Lung (tissue), 13 donors: ENCODE measurements around the gene CHTF8. TPM values are rescaled to one million over a fixed set of nuclear protein-coding genes. Genes with fewer than 3 reads are reported as not detected.

Experiments
- ATAC-seq: fragments of 200-7000 bp; cut with Tn5 transposase; one replicate; pipeline ENCODE4 v1.9.1; 2020; ENCODE audit warnings: moderate number of reproducible peaks; ENCODE audit not compliant: insufficient read depth, low FRiP score
- DNase-seq, 3 donors: peaks; one replicate each; pipeline ENCODE4 v3.0.0-alpha.2; 2013 to 2017
- H3K27ac ChIP-seq, 2 donors: one replicate each; pipeline ENCODE4 v1.5.1; 2013; ENCODE audit warnings: mild to moderate bottlenecking in 2 of 2, moderate library complexity in 2 of 2, control low read depth in 1 of 2, inconsistent platforms in 1 of 2, low read depth in 1 of 2, low read length in 1 of 2
- H3K27me3 ChIP-seq, 3 donors: one replicate each; pipeline ENCODE4 v1.5.1; 2013; ENCODE audit warnings: low read length in 2 of 3; ENCODE audit not compliant: control insufficient read depth in 3 of 3, insufficient read depth in 3 of 3
- H3K36me3 ChIP-seq, 4 donors: one replicate each; pipeline ENCODE4 v1.5.1; 2013; ENCODE audit warnings: low read length in 4 of 4, mild to moderate bottlenecking in 1 of 4, moderate library complexity in 1 of 4; ENCODE audit not compliant: control insufficient read depth in 4 of 4, insufficient read depth in 4 of 4
- H3K4me1 ChIP-seq, 5 donors: one replicate each; pipeline ENCODE4 v1.5.1; 2013; ENCODE audit warnings: low read length in 5 of 5, mild to moderate bottlenecking in 2 of 5, moderate library complexity in 1 of 5; ENCODE audit not compliant: control insufficient read depth in 5 of 5, insufficient read depth in 5 of 5
- H3K4me3 ChIP-seq: one replicate; pipeline ENCODE4 v1.5.1; 2013; ENCODE audit warnings: mild to moderate bottlenecking, control low read depth, moderate library complexity
- H3K9ac ChIP-seq, 2 donors: one replicate each; pipeline ENCODE4 v1.5.1; 2013; ENCODE audit warnings: low read length in 2 of 2, control low read depth in 1 of 2; ENCODE audit not compliant: insufficient read depth in 1 of 2
- H3K9me3 ChIP-seq, 4 donors: one replicate each; pipeline ENCODE4 v1.5.1; 2013; ENCODE audit warnings: low read length in 3 of 4, mild to moderate bottlenecking in 1 of 4, moderate library complexity in 1 of 4; ENCODE audit not compliant: control insufficient read depth in 4 of 4, insufficient read depth in 3 of 4
- WGBS, 2 donors: extraction: QIAGEN DNeasy Blood & Tissue Kit; methylation state at CpG; one replicate each; pipeline ENCODE4 v1.1.7; 2013; 5-methylcytosine and 5-hydroxymethylcytosine counted together
- polyA plus RNA-seq, 2 donors: library from polyadenylated mRNA; stranded (reverse); fragments of 200-250 nt; gene quantifications; one replicate each; pipeline ENCODE4 v1.2.1, GENCODE V29; 2013
- small RNA-seq: library from RNA; depleted of rRNA; stranded (forward); fragments of <200 nt; gene quantifications from one replicate; pipeline ENCODE3, GENCODE V24; 2014; ENCODE audit warnings: low replicate concordance
- total RNA-seq, 2 donors: library from RNA; depleted of rRNA in 1 of 2; stranded (reverse); fragments of >200 nt in 1 of 2; gene quantifications; one replicate each; pipeline ENCODE4 v1.2.1, GENCODE V29; 2014 to 2021
- TF ChIP-seq, protein P1 (sequence below): IDR thresholded peaks from 2 replicates; pipeline ENCODE4 v1.5.1; 2012; ENCODE audit warnings: mild to moderate bottlenecking; ENCODE audit errors: control extremely low read depth, extremely low read depth
- donor health status: control.
- donor health status: control.
- donor health status: Bipolar disorder and iron deficiency.
- donor health status: healthy.
- donor health status: DM: yes; HTN: yes; CAD: no.

CHTF8 gene
- total and polyA plus RNA-seq, 4 donors = 26.0 to 101 (median 81.5) TPM

DNA sequence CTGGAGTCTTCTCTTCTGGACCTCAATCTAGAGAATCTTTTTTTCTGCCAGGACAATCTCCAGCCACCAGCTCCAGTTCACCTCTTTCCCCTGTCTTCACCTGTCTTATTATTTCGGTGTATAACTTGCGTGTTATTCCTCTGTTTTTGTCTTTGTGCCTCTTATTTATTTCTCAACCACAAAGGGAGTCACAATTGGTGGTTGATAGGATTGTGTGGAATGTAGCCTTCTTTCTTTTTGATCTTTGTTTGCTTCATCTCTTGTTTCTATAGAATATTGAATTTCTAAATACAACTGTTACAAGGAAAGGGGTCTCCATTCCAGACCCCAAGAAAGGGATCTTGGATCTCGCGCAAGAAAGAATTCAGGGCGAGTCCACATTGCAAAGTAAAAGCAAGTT, 62.9 kb downstream of the CHTF8 start:
- TF ChIP-seq, protein P1, sequence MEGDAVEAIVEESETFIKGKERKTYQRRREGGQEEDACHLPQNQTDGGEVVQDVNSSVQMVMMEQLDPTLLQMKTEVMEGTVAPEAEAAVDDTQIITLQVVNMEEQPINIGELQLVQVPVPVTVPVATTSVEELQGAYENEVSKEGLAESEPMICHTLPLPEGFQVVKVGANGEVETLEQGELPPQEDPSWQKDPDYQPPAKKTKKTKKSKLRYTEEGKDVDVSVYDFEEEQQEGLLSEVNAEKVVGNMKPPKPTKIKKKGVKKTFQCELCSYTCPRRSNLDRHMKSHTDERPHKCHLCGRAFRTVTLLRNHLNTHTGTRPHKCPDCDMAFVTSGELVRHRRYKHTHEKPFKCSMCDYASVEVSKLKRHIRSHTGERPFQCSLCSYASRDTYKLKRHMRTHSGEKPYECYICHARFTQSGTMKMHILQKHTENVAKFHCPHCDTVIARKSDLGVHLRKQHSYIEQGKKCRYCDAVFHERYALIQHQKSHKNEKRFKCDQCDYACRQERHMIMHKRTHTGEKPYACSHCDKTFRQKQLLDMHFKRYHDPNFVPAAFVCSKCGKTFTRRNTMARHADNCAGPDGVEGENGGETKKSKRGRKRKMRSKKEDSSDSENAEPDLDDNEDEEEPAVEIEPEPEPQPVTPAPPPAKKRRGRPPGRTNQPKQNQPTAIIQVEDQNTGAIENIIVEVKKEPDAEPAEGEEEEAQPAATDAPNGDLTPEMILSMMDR = no peak
- H3K9me3 ChIP-seq = no peaks in the 10 kb centered on the region
- ATAC-seq (no peak), DNase-seq (no peak)
- peaks cover 0 to 1% (median 0%) of the 10 kb centered on the region in 4 donors for H3K36me3 ChIP-seq
- H3K27me3 ChIP-seq = no peaks in the 10 kb centered on the region
- H3K9ac ChIP-seq = no peak overlapping the region
- WGBS, 2 donors = 96% methylated on average over 5 of the region's 5 CpGs
- H3K27ac ChIP-seq = no peak overlapping the region
- H3K4me3 ChIP-seq = no peak overlapping the region
- peaks cover 0 to 28% (median 9%) of the 10 kb centered on the region in 5 donors for H3K4me1 ChIP-seq

Small RNA genes within 50 kb of the gene (small RNA-seq; reads per million reads assigned to genes)
- not detected for gene RNU6-22P

Other genes starting within 250 kb of the CHTF8 start
- gene HAS3, start 26.9 kb downstream of the CHTF8 start, total RNA-seq = 10 to 100 TPM; 24.0 to 37.5 TPM
- 10 to 100 TPM in 1 of 2 donors, 1 to 10 TPM in 1; 5.1 to 14.0 TPM for gene HAS3, start 26.9 kb downstream of the CHTF8 start, polyA plus RNA-seq
- 10 to 100 TPM; 18.1 to 34.5 TPM for gene UTP4, start 61 bp upstream of the CHTF8 start, total RNA-seq
- gene UTP4, start 61 bp upstream of the CHTF8 start, polyA plus RNA-seq = 10 to 100 TPM; 21.4 to 30.5 TPM
- 10 to 100 TPM; 32.5 to 42.8 TPM for gene SNTB2, start 54.6 kb upstream of the CHTF8 start, total RNA-seq
- 1 to 10 TPM; 4.5 to 5.8 TPM for gene SNTB2, start 54.6 kb upstream of the CHTF8 start, polyA plus RNA-seq
- gene VPS4A, start 178.8 kb upstream of the CHTF8 start, total RNA-seq = 10 to 100 TPM; 25.3 to 26.6 TPM
- gene VPS4A, start 178.8 kb upstream of the CHTF8 start, polyA plus RNA-seq = 10 to 100 TPM; 27.2 to 31.8 TPM
- gene PDF, start 198.0 kb upstream of the CHTF8 start, total RNA-seq = 10 to 100 TPM in 1 of 2 donors, 1 to 10 TPM in 1; 6.4 to 16.6 TPM
- gene PDF, start 198.0 kb upstream of the CHTF8 start, polyA plus RNA-seq = 10 to 100 TPM in 1 of 2 donors, 1 to 10 TPM in 1; 6.0 to 11.8 TPM
- 10 to 100 TPM; 33.7 to 36.3 TPM for gene COG8, start 207.0 kb upstream of the CHTF8 start, total RNA-seq
- gene COG8, start 207.0 kb upstream of the CHTF8 start, polyA plus RNA-seq = 10 to 100 TPM; 18.3 to 18.9 TPM
- gene NIP7, start 207.2 kb upstream of the CHTF8 start, total RNA-seq = 10 to 100 TPM; 16.4 to 23.2 TPM
- gene NIP7, start 207.2 kb upstream of the CHTF8 start, polyA plus RNA-seq = 10 to 100 TPM; 14.5 to 17.7 TPM
- under 1 TPM; 0.65 to 0.95 TPM for gene TMED6, start 219.2 kb upstream of the CHTF8 start, total RNA-seq
- gene TMED6, start 219.2 kb upstream of the CHTF8 start, polyA plus RNA-seq = under 1 TPM; 0.24 to 0.32 TPM